Vagina (tissue), 2 donors: Measurements from ENCODE around the gene VTI1A.

Experiments
- POLR2A ChIP-seq, 2 donors: fragments of 450-650 bp; IDR thresholded peaks; one replicate each; pipeline ENCODE4 v1.6.1; 2017; ENCODE audit warnings: antibody characterized with exemption in 2 of 2, mild to moderate bottlenecking in 2 of 2, moderate library complexity in 2 of 2
- POLR2AphosphoS5 ChIP-seq, 2 donors: sonication (generic); formaldehyde crosslinking; IDR thresholded peaks; one replicate each; pipeline ENCODE4 v1.9.0; 2017; ENCODE audit warnings: antibody characterized with exemption in 2 of 2, mild to moderate bottlenecking in 2 of 2, low read depth in 1 of 2; ENCODE audit not compliant: insufficient read depth in 1 of 2
- TF ChIP-seq, protein P1 (sequence below), 3 experiments: fragments of 450-650 bp in 2 of 3; fragments of 200-600 bp in 1 of 3; sonication (generic) in 1 of 3; IDR thresholded peaks; one replicate each; pipeline ENCODE4 v1.5.1; 2017 to 2019; ENCODE audit warnings: antibody characterized with exemption in 3 of 3, mild to moderate bottlenecking in 2 of 3, moderate library complexity in 2 of 3

DNA sequence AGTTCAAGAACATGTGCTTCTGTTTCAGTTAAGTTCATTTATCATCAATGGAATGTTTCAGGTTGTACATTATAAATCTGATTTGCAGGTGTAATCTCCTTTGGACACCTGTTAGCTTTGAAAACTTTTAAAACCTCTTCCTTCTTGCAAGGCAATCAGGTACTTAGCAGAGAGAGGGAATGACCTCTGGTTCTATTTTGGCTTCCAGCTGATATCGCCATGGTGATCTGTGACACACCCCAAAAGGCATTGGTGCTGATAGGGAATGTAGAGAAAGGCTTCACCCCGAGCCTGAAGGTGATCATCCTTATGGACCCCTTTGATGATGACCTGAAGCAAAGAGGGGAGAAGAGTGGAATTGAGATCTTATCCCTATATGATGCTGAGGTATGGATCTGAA, 37.7 kb upstream of the VTI1A start:
- TF ChIP-seq, protein P1, sequence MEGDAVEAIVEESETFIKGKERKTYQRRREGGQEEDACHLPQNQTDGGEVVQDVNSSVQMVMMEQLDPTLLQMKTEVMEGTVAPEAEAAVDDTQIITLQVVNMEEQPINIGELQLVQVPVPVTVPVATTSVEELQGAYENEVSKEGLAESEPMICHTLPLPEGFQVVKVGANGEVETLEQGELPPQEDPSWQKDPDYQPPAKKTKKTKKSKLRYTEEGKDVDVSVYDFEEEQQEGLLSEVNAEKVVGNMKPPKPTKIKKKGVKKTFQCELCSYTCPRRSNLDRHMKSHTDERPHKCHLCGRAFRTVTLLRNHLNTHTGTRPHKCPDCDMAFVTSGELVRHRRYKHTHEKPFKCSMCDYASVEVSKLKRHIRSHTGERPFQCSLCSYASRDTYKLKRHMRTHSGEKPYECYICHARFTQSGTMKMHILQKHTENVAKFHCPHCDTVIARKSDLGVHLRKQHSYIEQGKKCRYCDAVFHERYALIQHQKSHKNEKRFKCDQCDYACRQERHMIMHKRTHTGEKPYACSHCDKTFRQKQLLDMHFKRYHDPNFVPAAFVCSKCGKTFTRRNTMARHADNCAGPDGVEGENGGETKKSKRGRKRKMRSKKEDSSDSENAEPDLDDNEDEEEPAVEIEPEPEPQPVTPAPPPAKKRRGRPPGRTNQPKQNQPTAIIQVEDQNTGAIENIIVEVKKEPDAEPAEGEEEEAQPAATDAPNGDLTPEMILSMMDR (IDR thresholded peaks at IDR 0.05) = no peak
- TF ChIP-seq POLR2A (IDR thresholded peaks at IDR 0.05) = no peak
- TF ChIP-seq POLR2AphosphoS5 (IDR thresholded peaks at IDR 0.05; ENCODE audit: insufficient read depth in 1 of 2, low read depth in 1 of 2) = no peak
